ENCODE results near the gene SCFD1.

- TF ChIP-seq CTCF (IDR thresholded peaks at IDR 0.05): no peak
- TF ChIP-seq EP300 (IDR thresholded peaks at IDR 0.05): no peak
- no peak for TF ChIP-seq POLR2AphosphoS5 (IDR thresholded peaks at IDR 0.05)
Observed at GRCh38 chr14:30641207-30641606, 19.1 kb downstream of the SCFD1 start.
